ENCODE results near the gene TBC1D8. TPM values are rescaled to one million over a fixed set of nuclear protein-coding genes. Genes with fewer than 3 reads are reported as not detected.

The TBC1D8 gene
- polyA plus RNA-seq, 3 donors: 16.1 to 78.0 (median 22.4) TPM

DNA sequence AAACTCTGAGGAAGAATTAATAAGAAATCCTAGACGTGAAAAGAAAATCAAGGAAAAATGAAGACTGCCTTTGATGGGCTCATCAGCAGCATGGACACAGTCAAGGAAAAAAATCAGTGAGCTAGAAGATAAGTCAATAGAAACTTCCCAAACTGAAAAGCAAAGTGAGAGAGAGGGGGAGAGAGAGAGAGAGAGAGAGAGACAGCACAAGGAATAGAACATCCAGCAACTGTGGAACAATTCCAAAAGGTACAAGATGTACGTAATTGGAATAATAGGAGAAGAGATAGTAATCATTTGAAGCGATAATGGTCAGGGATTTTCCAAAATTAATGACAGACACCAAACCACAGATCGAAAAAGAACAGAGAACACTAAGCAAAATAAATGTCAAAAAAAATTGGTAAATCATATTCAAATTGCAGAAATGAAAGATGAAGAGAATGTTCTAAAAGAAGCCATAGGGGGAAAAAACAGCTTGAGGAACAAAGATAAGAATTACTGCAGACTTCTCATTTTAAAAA, 54.5 kb downstream of the TBC1D8 start:
- no peak overlapping the region for H3K4me2 ChIP-seq (replicated peaks; ENCODE audit: extremely low read depth, low read length, poor library complexity, severe bottlenecking)
- H4K20me1 ChIP-seq (ENCODE audit: insufficient read depth, low read length): peaks cover 72% of the 10 kb centered on the region
- H3K9me3 Mint-ChIP-seq: peaks cover 19 to 34% (median 25%) of the 10 kb centered on the region in 7 donors
- H3K4me3 ChIP-seq (replicated peaks in 1 of 3; ENCODE audit: low read depth in 2 of 3, low read length in 3 of 3): no peak overlapping the region
- DNase-seq: no peak
- WGBS (ENCODE audit: insufficient coverage): 90% methylated on average over 1 of the region's 4 CpGs
- H3K27me3 ChIP-seq (ENCODE audit: control insufficient read depth in 2 of 2, insufficient read depth in 2 of 2, low read length in 2 of 2): no peaks in the 10 kb centered on the region
- no peak overlapping the region for H3K27ac Mint-ChIP-seq
- peaks cover 27% of the 10 kb centered on the region for H3K4me1 Mint-ChIP-seq
- peaks cover 7 to 12% of the 10 kb centered on the region in 2 donors for H3K36me3 Mint-ChIP-seq
- H3K36me3 ChIP-seq (replicated peaks in 1 of 2; ENCODE audit: control insufficient read depth in 1 of 2, insufficient read depth in 2 of 2, low read length in 2 of 2): no peaks in the 10 kb centered on the region
- H3K79me2 ChIP-seq (ENCODE audit: insufficient read depth, low read length): peaks cover 36% of the 10 kb centered on the region
- intact Hi-C loops (cut with micrococcal nuclease): no loop called here
- no peak overlapping the region for H3K9ac ChIP-seq (ENCODE audit: insufficient read depth, low read length, poor library complexity, severe bottlenecking)
- no peak overlapping the region for H2AFZ ChIP-seq (ENCODE audit: insufficient read depth, low read depth, low read length, poor library complexity, severe bottlenecking)
- peaks cover 0 to 3% of the 10 kb centered on the region in 2 donors for H3K9me3 ChIP-seq (replicated peaks in 1 of 2; ENCODE audit: control insufficient read depth in 1 of 2, insufficient read depth in 1 of 2, low read length in 2 of 2)
- H3K4me1 ChIP-seq (ENCODE audit: control insufficient read depth in 1 of 2, insufficient read depth in 2 of 2, low read length in 2 of 2): peaks cover 0 to 16% of the 10 kb centered on the region in 2 donors
- H3K27me3 Mint-ChIP-seq (ENCODE audit: low read depth in 3 of 3): peaks cover 0 to 3% (median 1%) of the 10 kb centered on the region in 3 donors
- no peak overlapping the region for H3K4me3 Mint-ChIP-seq
- H3K27ac ChIP-seq (ENCODE audit: low read depth in 1 of 2, low read length in 2 of 2): no peak overlapping the region
- TF ChIP-seq, protein P1, sequence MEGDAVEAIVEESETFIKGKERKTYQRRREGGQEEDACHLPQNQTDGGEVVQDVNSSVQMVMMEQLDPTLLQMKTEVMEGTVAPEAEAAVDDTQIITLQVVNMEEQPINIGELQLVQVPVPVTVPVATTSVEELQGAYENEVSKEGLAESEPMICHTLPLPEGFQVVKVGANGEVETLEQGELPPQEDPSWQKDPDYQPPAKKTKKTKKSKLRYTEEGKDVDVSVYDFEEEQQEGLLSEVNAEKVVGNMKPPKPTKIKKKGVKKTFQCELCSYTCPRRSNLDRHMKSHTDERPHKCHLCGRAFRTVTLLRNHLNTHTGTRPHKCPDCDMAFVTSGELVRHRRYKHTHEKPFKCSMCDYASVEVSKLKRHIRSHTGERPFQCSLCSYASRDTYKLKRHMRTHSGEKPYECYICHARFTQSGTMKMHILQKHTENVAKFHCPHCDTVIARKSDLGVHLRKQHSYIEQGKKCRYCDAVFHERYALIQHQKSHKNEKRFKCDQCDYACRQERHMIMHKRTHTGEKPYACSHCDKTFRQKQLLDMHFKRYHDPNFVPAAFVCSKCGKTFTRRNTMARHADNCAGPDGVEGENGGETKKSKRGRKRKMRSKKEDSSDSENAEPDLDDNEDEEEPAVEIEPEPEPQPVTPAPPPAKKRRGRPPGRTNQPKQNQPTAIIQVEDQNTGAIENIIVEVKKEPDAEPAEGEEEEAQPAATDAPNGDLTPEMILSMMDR (IDR thresholded peaks at IDR 0.05): no peak

DNA sequence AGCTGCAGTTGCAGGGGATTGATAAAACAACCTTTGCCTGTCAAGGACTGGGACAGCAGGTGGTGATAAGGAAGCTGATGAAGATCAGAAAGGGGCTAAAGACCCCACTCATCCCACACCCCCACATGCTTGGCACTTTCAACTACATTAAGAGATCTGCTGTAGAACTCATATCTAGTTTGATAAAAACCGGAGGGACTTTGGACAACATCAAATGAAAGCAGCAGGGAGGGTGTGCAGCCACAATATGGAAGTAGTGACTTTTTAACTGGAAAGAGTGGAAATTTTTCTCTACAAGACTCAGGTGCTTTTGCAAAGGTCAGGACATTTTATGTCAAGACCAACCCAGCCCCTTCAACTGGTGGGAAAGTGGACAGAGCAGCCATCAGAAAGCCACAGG, 56.8 kb downstream of the TBC1D8 start:
- H3K27ac Mint-ChIP-seq: no peak overlapping the region
- intact Hi-C loops (cut with micrococcal nuclease): no loop called here
- peaks cover 26% of the 10 kb centered on the region for H3K79me2 ChIP-seq (ENCODE audit: insufficient read depth, low read length)

More for the DNA sequence above, 56.8 kb downstream of the TBC1D8 start:
- Histone ChIP-seq H3K27me3 (ENCODE audit: control insufficient read depth in 2 of 2, insufficient read depth in 2 of 2, low read length in 2 of 2) (no peaks in the 10 kb centered on the region), H2AFZ (ENCODE audit: insufficient read depth, low read depth, low read length, poor library complexity, severe bottlenecking) (no peak overlapping the region), H3K27ac (ENCODE audit: low read depth in 1 of 2, low read length in 2 of 2) (no peak overlapping the region), H3K4me3 (replicated peaks in 1 of 3; ENCODE audit: low read depth in 2 of 3, low read length in 3 of 3) (no peak overlapping the region), H3K36me3 (replicated peaks in 1 of 2; ENCODE audit: control insufficient read depth in 1 of 2, insufficient read depth in 2 of 2, low read length in 2 of 2) (no peaks in the 10 kb centered on the region), H4K20me1 (ENCODE audit: insufficient read depth, low read length) (peaks cover 92% of the 10 kb centered on the region), H3K9ac (ENCODE audit: insufficient read depth, low read length, poor library complexity, severe bottlenecking) (no peak overlapping the region), H3K4me1 (ENCODE audit: control insufficient read depth in 1 of 2, insufficient read depth in 2 of 2, low read length in 2 of 2) (peaks cover 8 to 29% of the 10 kb centered on the region in 2 donors), H3K4me2 (replicated peaks; ENCODE audit: extremely low read depth, low read length, poor library complexity, severe bottlenecking) (no peak overlapping the region), H3K9me3 (replicated peaks in 1 of 2; ENCODE audit: control insufficient read depth in 1 of 2, insufficient read depth in 1 of 2, low read length in 2 of 2) (peaks cover 0 to 1% of the 10 kb centered on the region in 2 donors)
- Mint-ChIP-seq H3K27me3 (ENCODE audit: low read depth in 3 of 3) (peaks cover 0 to 3% (median 0%) of the 10 kb centered on the region in 3 donors), H3K4me1 (peaks cover 37% of the 10 kb centered on the region), H3K9me3 (peaks cover 7 to 14% (median 12%) of the 10 kb centered on the region in 7 donors), H3K36me3 (peaks cover 9 to 16% of the 10 kb centered on the region in 2 donors), H3K4me3 (no peak overlapping the region)
- TF ChIP-seq, protein P1 (IDR thresholded peaks at IDR 0.05): no peak
- no CpG with 5 or more reads among the region's 1 CpG for WGBS (ENCODE audit: insufficient coverage)
- no peak for DNase-seq

Data from CD14-positive monocyte (primary cell).